HEK293 (cell line): ENCODE data around the gene STK10.

Experiments used
- CTCF ChIP-seq: fragments of 450-650 bp; formaldehyde crosslinking; IDR thresholded peaks from 2 replicates; pipeline ENCODE4 v1.5.1; 2016; ENCODE audit warnings: missing biosample characterization, missing genetic modification characterization
- ZBTB49 ChIP-seq: fragments of 450-650 bp; formaldehyde crosslinking; IDR thresholded peaks from 2 replicates; pipeline ENCODE4 v1.5.1; 2016; ENCODE audit warnings: missing biosample characterization, missing genetic modification characterization, low read depth
- ZNF280C ChIP-seq: fragments of 450-650 bp; formaldehyde crosslinking; IDR thresholded peaks from 2 replicates; pipeline ENCODE4 v1.5.1; 2016; ENCODE audit warnings: missing biosample characterization, missing genetic modification characterization

- TF ChIP-seq ZBTB49 (tag by site-specific recombination): no peak
- no peak for TF ChIP-seq CTCF
- TF ChIP-seq ZNF280C: no peak
Observed at GRCh38 chr5:172071309-172071875, 116.6 kb downstream of the STK10 start.
